Measurements from ENCODE around the gene UQCRQ.

The UQCRQ gene

DNA sequence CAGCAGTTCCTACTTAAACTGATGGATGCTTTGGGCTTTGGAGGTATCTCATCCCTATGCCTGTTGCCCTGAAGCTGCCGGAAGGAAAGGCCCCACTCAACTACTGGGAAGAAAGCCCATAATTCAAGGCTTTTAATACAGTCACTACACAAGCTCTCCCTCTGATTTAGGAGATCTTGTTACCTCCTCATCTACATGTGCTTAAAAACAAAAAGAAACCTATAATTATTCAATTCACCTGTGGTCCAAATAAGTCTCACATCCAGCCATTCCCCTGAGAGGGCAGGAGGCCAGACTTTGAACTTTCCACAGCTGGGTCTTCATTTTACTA, 6.3 kb downstream of the UQCRQ start:
- DNase-seq, result no peak

DNA sequence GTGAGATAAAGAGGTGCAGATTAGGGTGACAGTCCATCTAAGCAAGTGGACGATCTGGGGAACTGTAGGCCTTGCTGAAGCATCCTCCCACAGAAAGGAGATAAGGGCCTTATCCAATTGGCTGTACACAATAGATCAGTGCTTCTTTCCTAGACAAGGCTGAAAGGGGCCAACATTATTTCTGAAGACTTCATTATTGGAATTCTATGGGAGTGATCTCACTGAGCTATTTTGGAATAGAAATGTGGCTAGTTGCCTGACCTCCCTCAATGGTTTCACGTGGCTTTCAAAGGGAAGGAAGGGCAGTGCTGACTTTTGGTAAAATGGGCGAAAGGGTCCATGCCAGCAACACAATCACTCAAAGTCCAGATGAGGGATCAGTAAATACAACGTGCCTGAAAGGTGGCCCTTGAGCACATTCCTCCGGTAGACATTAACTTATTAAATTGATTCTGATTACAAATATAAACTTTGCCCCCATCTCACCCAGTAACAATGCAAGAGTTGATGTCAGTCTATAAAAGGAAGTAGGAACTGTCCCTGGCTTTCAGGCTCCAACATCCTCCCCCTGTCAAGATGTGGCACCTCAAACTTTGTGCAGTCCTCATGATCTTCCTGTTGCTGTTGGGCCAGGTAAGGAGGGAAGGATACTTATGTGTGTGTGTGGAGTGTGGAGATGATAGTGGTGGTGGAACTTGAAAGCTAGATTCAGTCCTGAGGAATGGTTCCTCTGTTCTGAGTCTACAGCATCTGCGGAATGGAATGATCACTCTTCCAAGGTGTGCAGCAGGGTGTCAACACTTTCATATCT, 6.9 kb downstream of the UQCRQ start, which contains the start of gene LEAP2:
Gene LEAP2 (plus strand): TSS at position 550 of the 811 bp plus-strand sequence. CDS start 27 bp downstream, at position 577.
- DNase-seq, result no peak

DNA sequence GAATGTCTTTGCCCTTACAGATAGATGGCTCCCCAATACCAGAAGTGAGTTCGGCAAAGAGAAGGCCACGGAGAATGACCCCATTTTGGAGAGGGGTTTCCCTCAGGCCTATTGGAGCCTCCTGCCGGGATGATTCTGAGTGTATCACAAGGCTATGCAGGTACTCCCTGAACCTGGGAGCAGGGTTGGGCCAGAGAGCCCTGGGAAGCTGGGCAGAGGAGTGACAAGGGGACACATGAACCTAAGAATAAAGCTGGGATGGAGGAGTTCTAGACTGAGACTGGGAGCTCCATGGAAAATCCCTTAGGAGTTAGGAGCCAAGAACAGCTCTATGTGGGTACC, 7.5 kb downstream of the UQCRQ start:
- no peak for DNase-seq

DNA sequence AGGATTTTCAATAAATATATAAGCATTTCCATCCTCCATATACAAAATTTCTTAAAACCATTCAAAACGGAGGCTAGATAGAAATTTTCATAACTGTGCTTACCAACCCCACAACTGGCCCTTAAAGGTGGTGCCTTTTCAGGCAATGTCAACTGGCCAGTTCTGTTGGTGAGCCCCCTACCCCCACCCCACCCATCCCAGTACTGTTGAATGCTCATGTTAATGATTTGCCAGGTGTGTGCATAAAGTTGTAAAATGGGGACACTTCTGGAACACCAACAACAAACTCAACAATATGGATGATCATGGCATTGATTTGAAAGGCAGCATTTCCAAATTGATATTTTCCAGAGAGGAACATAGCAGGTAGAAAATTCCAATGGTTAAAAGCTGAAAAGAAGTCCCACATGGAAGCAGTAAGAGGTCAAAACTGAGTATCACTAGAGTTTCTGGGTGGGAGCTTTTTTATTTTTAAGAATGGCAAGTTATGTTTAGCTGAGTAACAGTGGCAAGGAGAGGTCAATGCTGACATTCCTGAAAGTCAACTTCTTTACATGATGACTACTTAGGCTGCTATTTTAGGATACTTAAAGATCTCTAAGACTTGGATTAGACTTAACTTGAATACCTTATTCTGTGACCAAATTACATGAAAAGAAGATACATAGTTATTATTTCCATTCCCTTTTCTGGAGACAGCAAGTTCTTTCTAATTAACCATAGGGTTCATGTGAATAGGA, 9.7 kb downstream of the UQCRQ start:
- DNase-seq, result no peak

DNA sequence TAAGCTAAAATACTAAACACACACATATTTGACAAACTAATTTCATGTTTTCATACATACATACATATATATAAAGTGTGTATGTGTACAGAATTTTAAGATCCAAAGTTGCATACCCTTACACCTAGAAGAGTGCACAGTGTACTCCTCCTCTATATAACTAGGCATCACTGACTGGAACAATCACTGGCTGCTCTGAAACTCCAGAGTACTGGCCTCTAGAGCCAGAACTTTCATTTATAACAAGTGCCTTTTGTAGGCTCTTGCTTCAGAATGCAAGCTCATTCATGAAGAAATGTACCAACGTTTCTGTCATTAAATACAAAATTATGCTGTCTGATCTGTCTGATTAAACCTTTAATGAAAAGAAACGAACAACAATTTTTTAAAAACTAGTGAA, 11.0 kb downstream of the UQCRQ start:
- DNase-seq, result no peak

DNA sequence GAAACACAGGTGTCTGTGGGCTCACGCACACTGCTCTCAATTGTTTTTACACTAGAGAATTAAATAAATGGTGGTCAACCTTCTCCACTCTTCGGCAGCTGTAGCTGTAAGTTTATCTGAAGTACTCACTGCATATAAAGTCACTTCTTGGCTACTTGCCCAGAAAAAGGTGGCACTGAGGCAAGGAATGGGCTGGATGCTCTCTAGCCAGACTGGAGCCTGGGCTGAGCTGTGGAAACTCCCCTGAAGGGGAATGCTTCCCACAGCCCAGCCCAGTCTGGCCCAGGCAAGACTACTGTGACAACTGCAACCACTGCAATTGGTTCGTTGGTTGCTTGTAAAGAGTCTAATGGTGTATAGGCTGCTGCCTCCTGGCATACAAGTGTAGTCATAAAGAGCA, 11.5 kb downstream of the UQCRQ start:
- DNase-seq, result no peak

DNA sequence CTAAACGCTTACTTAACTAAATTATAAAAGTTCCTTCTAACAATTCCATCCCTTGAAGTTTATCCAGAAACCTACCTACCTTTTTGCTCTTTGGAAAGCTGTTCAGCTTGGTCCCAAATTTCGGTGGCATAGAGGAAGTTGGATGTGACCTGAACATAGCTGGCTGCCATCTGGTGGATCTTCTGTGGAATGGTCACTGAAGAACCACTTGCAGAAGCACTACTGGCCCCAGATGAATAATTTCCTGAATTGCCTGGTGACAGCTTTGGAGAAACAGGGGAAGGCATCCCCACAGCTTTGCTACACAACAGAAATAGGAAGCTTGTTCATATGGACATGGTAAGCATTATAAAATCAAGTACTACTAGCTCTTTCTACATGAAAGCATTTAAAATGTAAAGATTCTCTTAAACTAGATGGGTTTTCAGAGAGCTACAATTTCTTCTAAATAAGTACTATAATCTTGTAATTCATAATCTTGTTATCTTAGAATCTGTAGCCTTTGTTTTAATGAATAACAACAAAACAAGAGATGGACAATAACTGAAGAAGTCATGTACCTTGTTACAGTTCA, 16.9 kb downstream of the UQCRQ start:
- DNase-seq, result peak; percentile 13

DNA sequence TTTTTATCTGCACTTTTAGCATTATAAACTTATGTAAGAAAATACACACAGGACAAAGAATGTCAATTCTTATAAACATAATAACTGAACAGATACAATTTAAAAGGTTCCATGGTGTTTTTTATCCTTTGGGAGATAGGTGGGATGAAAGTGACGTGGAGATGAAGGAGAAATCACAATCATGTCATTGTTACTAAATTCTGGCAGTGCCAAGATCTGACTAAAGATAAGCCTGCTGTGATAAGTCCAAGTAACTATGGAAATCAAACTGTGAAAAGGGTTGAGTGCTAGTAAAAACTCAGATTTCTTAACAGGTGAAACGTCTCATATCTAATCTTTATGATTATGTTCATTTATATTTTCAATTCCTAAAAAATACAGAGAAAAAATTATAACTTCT, 18.1 kb downstream of the UQCRQ start:
- no peak for DNase-seq

DNA sequence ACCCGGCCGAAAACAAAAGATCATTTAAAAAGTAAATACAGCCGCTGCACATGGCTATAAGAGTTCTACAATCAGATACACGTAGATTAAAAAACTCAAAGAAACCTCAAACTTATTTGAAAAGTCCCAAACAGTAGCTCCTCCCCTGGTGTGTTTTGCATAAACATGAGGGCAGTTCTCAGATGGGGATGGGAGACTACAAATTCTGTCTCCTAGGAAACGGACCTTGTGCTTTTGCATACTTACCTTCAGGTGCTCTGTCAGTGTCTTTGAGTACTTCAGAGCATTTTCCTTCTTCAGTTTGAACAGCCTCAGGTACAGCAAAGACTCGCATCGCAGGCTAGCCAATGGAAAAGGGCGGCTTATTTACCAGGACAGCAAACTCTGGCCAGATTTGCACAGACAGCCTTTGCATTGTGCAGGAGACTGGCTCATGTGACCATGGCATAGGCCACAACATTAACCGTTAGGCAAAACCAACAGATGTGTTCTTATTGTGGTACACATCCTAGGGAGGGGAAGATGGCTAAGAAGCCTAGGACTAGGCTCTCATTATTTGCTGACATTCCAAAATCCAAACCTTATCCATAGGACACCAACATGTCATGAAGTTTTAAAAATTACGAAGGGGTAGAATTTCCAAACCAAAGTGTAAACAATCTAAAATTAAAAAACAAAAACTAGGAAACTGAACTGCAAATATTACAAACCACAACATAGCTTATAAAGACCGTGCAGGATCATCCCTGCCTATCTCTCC, 19.8 kb downstream of the UQCRQ start:
- DNase-seq, result no peak

DNA sequence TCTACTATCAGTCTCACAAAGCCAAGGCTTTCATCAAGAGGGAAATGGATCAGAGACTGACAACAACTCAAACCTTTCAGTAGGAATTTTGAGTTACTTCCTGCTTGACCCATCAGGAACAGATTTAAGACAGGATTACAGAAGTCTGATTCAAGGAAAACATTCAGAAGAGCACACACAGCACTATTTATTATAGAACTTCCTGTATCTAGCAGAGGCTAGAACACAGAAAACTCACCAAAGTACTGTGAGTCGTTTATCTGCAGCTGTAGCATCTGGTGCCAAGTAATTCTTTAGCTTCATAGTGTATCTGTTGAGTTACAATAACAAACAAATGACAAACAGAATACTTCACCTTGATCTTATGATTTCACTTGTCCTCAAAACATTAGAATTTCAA, 20.8 kb downstream of the UQCRQ start:
- no peak for DNase-seq

DNA sequence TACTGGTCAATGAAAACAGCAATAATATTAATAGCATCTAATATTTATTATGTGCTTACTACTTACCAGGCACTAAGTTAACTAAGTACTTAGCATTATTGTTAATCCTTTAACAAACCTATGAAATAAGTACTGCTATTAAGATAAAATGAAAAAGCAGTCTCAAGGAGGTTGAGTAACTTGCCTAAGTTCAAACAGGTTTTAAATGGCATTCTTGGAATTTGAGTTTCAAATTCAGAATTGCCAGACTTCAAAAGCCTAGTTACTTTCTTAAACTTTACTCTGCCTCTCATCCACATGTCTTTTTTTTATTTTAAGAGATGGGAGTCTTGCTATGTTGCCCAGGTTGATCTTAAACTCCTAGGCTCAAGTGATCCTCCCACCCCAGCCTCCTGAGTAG, 23.1 kb downstream of the UQCRQ start:
- DNase-seq, result no peak

DNA sequence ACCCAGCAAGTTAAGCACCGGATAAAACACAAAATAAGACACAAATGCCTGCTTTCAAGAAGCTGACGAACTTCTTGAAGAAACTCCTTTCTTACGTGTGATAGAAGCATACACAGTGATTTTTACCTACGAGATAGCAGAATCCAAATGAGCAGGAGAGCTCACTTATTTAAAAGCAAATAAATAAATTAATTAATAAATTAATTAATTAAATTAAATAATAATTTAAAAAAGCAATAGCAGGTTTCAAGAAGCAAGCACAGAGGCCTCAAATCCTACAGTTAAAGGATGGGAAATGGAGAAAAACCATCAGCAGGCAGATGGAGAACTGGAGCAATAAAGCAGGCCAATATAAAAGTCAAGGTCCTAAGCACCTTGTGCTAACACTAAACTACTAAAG, 24.4 kb downstream of the UQCRQ start:
- no peak for DNase-seq

DNA sequence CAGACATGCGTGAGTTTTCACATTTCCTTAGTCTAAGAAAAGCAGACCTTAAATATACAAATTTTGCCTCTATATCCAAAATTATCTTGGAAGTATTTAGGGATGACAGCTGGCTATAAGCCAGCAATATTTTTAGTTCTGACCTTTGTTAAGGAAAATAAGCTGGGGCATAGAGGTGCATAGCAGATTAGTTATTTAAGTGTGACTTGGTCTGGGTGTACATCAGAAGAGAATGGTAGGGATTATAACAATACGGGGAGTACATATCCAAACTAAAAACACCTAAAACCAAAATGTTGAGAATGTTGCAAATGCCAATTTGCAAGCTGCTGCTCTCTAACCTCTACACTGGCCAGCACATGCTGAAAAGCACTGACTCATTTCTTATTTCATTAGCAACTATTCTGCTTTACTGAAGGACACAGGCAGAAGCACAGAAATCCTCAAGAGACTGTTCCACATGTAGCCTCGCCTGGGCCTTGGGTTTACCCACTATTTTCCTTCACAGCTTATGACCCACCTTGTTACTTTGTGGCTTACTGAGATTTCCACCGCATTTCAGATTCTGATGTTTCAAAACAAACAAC, 29.4 kb downstream of the UQCRQ start:
- DNase-seq, result no peak

DNA sequence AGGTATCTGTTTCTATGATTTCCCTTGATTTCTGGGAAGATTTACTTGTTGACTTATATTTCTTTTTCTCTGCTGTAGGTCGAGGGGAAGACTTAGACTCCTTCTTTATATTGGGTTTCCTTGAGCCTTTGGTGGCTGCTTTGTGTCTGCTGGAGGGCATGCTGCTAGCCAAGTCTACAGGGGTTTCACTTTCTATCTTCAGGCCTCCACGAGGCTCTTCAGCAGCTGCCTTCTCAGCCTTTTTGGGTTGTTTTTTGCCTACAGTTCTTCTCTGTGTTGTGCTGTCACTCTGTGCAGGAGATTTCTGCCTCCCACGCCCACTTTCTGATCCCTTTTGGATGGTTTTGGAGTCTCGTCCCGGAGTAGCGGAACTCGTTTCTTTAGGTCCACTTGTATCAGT, 30.2 kb downstream of the UQCRQ start:
- DNase-seq, result no peak

DNA sequence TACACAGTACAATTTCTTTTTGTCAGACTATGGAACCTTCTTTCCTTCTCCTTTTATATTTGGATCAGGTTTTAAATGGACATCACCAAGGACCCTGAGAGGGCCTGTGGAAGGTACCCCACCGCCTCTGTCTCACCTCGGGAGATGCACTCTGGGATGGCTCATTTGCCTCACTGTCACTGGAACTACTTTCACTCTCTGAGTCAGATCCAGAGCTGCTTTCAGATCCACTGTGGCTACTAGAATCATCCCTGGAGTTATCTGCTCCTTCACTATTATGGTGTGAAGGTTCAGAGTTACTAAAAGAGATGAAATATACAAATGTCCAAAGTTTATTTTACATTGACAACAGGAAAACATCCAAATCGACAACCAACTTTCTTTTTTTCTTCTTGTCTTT, 31.7 kb downstream of the UQCRQ start:
- no peak for DNase-seq

DNA sequence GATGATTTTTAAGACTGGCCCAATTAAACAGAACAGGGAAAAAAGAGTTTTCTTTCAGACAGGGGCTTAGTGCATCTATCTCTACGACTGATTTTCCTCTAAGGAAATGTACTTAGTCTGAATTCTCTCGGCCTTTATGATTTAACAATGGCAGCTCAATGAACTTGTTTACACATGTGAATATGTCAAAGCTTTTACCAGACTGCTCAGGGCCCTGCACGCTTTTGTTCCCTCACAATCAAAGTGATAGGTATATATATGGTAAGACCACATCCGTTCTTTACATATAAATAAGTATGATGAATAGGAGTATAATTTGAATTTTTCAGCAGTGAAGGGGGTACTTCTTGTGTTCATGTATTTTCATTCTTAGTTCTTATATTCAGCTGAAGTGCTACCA, 34.6 kb downstream of the UQCRQ start:
- no peak for DNase-seq

DNA sequence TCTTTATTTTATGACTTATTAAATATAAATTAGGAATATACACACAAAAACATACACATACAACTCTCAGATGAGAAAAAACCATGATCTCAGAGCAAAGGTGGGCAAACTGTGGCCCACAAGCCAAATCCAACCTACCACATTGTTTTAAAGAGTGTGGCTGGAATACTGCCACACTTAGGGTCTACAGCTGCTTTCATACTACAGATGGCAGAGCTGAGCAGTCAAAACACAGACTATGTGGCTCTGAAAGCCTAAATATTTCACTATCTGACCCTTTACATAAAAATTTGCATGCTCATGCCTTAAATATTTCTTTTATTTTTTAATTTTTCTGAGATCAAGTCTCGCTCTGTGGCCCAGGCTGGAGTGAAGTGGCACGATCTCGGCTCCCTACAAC, 35.3 kb downstream of the UQCRQ start:
- DNase-seq, result no peak

DNA sequence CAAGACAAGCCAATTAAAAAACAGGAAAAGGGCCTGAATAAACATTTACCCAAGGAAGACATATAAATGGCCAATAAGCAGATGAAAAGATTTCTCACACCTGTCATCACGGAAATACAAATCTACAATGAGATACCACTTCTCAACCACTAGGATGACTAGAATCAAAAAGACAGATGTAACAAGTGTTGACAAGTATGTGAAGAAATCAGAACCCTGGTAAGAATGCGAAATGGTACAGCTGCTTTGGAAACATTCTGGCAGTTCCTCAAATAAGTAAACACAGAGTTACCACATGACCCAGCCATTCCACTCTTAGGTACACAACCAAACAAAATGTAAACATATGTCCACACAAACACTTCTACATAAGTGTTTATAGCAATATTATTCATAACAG, 39.5 kb downstream of the UQCRQ start:
- DNase-seq, result no peak

DNA sequence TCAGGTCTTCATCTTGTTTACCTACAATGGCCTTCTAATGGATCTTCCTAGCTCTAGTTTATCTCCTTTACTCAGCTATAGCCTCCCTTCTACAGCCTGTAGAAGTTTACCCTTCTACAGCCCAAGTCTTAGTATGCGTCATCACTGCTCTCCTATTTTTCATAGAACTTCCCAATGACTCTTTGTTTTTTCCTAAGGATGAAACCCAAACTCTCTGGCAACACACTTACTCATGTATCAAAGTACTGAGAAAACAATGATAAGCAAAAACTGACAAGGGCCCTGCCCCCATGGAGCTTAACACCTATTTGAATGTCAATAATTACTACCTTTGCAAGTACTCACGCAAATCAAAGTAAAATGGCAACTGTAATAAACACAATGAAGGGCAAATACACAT, 40.7 kb downstream of the UQCRQ start:
- DNase-seq, result no peak

DNA sequence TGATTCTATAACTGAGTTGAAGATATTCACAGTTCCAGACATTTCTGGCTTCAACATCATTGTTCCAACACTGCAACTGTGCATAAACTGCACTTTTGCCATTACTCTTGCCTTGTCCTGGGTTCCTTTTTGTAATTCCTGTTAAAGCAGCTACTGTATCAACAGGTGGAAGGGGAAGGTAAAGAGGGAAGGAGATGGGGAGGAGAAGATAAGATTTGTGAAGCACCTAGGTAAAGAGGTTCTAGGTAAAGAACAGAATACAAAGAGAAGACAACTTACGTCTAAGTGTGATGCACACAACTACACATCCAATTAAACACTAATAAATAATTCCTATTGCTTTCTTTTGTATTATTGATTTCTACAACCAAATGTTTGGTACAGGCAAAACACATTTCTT, 43.3 kb downstream of the UQCRQ start:
- no peak for DNase-seq

DNA sequence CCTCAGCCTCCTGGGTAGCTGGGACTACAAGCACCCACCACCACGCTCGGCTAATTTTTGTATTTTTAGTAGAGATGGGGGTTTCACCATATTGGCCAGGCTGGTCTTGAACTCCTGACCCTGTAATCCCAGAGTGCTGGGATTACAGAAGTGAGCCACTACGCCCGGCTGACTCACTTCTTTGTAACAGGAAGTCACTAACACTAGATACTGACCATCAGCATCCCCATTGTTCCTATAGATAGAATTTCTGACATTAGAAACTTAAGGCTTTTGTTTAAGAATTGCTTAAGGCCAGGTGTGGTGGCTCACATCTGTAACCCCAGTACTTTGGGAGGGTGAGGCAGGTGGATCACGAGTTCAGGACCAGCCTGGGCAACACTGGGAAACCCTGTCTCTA, 49.2 kb downstream of the UQCRQ start:
- DNase-seq, result no peak

DNA sequence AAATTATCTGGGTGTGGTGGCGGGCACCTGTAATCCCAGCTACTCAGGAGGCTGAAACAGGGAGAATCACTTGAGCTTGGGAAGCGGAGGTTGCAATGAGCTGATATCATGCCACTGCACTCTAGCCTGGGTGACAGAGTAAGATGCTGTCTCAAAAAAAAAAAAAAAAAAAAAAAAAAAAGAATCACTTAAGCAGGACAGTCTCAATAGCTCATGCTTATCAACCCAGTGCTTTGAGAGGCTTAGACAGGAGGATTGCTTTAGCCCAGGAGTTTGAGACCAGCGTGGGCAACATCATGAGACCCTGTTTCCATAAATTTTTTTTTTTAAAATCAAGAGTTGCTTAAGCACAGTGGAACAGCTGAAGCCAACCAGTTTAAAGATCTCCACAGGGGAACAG, 49.6 kb downstream of the UQCRQ start:
- DNase-seq, result no peak

All from activated CD4-positive, alpha-beta T cell treated with anti-CD3 and anti-CD28 coated beads, Interleukin-2, amount 50 U/mL, for 1 hour (primary cell).